HepG2 (cell line): ENCODE measurements around the gene SSBP4. TPM values are rescaled to one million over a fixed set of nuclear protein-coding genes. Genes with fewer than 3 reads are reported as not detected.

Source experiments
- ARID4A ChIP-seq: sonication (generic); formaldehyde crosslinking; IDR thresholded peaks from 2 replicates; pipeline ENCODE4 v1.5.0; 2020; ENCODE audit warnings: mild to moderate bottlenecking, missing genetic modification reagents, borderline replicate concordance
- ATF3 ChIP-seq: sonication (generic); formaldehyde crosslinking; IDR thresholded peaks from 2 replicates; pipeline ENCODE4 v1.4.0; 2020; ENCODE audit warnings: missing genetic modification reagents
- ATF7-NPFF ChIP-seq: sonication (generic); formaldehyde crosslinking; IDR thresholded peaks from 2 replicates; pipeline ENCODE4 v1.8.1; 2023; ENCODE audit warnings: mild to moderate bottlenecking, low read depth, missing genetic modification reagents, moderate library complexity
- GATAD1 ChIP-seq: IDR thresholded peaks from 2 replicates; pipeline ENCODE4 v1.6.1; 2016; ENCODE audit warnings: missing genetic modification reagents, missing compliant biosample characterization
- GFI1 ChIP-seq: sonication (generic); formaldehyde crosslinking; IDR thresholded peaks from 2 replicates; pipeline ENCODE4 v1.5.0; 2020; ENCODE audit warnings: missing genetic modification reagents, mild to moderate bottlenecking, borderline replicate concordance
- MAFG ChIP-seq: sonication (generic); formaldehyde crosslinking; IDR thresholded peaks from 2 replicates; pipeline ENCODE4 v1.5.1; 2020; ENCODE audit warnings: mild to moderate bottlenecking, missing genetic modification reagents
- MXI1 ChIP-seq: IDR thresholded peaks from 3 replicates; pipeline ENCODE4 v1.6.1; 2012; ENCODE audit warnings: low read depth, low read length, inconsistent platforms, borderline replicate concordance
- PAXIP1 ChIP-seq: sonication (generic); formaldehyde crosslinking; conservative IDR thresholded peaks from 2 replicates; pipeline ENCODE4 v1.4.0; 2020; ENCODE audit warnings: mild to moderate bottlenecking, missing genetic modification reagents, moderate library complexity
- PHF20 ChIP-seq: sonication (generic); formaldehyde crosslinking; IDR thresholded peaks from 2 replicates; pipeline ENCODE4 v1.5.0; 2020; ENCODE audit warnings: mild to moderate bottlenecking, missing genetic modification reagents
- SP1 ChIP-seq, 2 experiments: fragments of 450-650 bp in 1 of 2; sonication (generic) in 1 of 2; formaldehyde crosslinking in 1 of 2; IDR thresholded peaks; 2 replicates each; pipeline versions ENCODE4 v1.4.0 to v1.6.1; 2016 to 2020; ENCODE audit warnings: missing genetic modification reagents in 1 of 2
- TSC22D2 ChIP-seq: sonication (generic); formaldehyde crosslinking; IDR thresholded peaks from 2 replicates; pipeline ENCODE4 v1.5.1; 2020; ENCODE audit warnings: missing genetic modification reagents, mild to moderate bottlenecking, borderline replicate concordance
- ZBTB21 ChIP-seq: sonication (generic); formaldehyde crosslinking; IDR thresholded peaks from 2 replicates; pipeline ENCODE4 v1.4.0; 2020; ENCODE audit warnings: missing genetic modification reagents
- ZFP41 ChIP-seq: sonication (generic); formaldehyde crosslinking; IDR thresholded peaks from 2 replicates; pipeline ENCODE4 v1.4.0; 2020; ENCODE audit warnings: mild to moderate bottlenecking, missing genetic modification reagents, borderline replicate concordance
- ZNF501 ChIP-seq: sonication (generic); formaldehyde crosslinking; IDR thresholded peaks from 2 replicates; pipeline ENCODE4 v1.5.1; 2020; ENCODE audit warnings: mild to moderate bottlenecking, moderate library complexity, missing genetic modification reagents
- ZSCAN9 ChIP-seq: IDR thresholded peaks from 2 replicates; pipeline ENCODE4 v1.6.1; 2016; ENCODE audit warnings: borderline replicate concordance
- polyA plus RNA-seq, 8 experiments: library from polyadenylated mRNA; depleted of rRNA in 3 of 8; stranded (reverse) in 7 of 8; unstranded in 1 of 8; fragments of >200 nt; fragmentation: Illumina TruSeq in 4 of 8; extraction: Trizol in 4 of 8; gene quantifications; 2 replicates each; pipeline versions ENCODE4 v1.2.1 to v1.2.3, GENCODE V29; 2011 to 2016; ENCODE audit warnings: low read depth in 4 of 8, missing spikeins in 1 of 8, mixed read lengths in 1 of 8; ENCODE audit not compliant: insufficient read depth in 1 of 8
- total RNA-seq, 5 experiments: library from RNA; depleted of rRNA; stranded (reverse); fragments of >200 nt; fragmentation: Illumina TruSeq; extraction: Trizol; gene quantifications; 2 replicates each; pipeline ENCODE4 v1.2.3, GENCODE V29; 2016; ENCODE audit warnings: low read depth in 1 of 5
- TF ChIP-seq, protein P1 (sequence below): sonication (generic); formaldehyde crosslinking; IDR thresholded peaks from 2 replicates; pipeline ENCODE4 v1.9.0; 2022; ENCODE audit warnings: low read depth, missing genetic modification reagents

The SSBP4 gene
- total and polyA plus RNA-seq, 2 of the 13 experiments (the other 11 are each of a cell fraction or from before 2014, with no cell fraction given): 20.8 to 39.5 TPM

DNA sequence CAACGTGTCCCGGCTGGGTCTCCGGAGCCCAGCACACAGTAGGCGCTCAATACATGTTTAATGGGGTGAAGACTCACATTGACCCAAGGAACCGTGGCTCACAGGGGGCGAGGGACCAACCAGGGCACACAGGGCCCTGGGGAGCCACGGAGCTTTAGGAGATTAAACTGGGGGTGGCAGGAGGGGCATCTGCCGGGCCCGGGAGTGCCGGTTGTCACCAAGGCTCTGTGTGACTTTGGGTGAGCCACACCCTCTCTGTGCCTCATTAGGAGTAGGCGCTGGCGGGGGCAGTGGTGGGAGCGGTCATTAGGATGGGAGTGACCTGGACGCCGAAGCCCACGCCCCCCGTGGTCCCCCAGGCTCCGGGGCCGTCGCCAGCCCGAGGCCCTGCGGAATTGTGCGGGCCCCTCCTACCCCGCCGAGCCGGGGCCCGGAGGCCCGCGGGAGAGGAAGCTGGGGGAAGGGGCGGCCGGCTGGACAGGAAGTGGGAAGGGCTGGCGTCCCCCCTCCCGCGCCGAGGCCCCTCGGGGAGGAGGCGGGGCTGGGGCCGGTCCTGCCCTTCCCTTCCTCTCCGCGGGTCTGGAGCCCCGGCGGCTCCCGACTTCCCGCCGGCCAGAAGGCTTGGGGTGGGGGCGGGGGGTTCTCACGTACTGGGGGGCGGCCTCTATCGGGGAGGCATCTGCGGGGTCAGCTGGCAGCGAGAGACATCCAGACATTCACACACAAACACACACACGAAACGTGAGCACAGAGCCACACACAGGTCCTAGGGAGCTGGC is 1.8 kb upstream of the SSBP4 start (continued):
- TF ChIP-seq ARID4A (CRISPR knock-in tag) (peak; percentile 68), PAXIP1 (CRISPR knock-in tag) (peak; percentile 69), SP1 (IDR thresholded peaks at IDR 0.05) (no peak), SP1 (CRISPR knock-in tag; IDR thresholded peaks at IDR 0.05) (peak; percentile 52; the same call in 1 of the 2 replicates), MAFG (CRISPR knock-in tag) (no peak), GFI1 (CRISPR knock-in tag) (peak; percentile 76), ATF7-NPFF (CRISPR knock-in tag) (peak; percentile 86), TSC22D2 (CRISPR knock-in tag) (peak; percentile 77; the same call in 1 of the 2 replicates), ATF3 (CRISPR knock-in tag) (no peak), PHF20 (CRISPR knock-in tag) (peak; percentile 67), ZNF501 (CRISPR knock-in tag) (peak; percentile 83; the same call in 1 of the 2 replicates), ZSCAN9 (CRISPR knock-in tag) (peak; percentile 36; the same call in 1 of the 2 replicates), ZBTB21 (CRISPR knock-in tag) (no peak), GATAD1 (peak; percentile 68), MXI1 (peak; percentile 59; the same call in 1 of the 3 replicates), ZFP41 (0 out of 2 replicates have a peak, but pooled peaks have one; percentile 32)
- TF ChIP-seq, protein P1, sequence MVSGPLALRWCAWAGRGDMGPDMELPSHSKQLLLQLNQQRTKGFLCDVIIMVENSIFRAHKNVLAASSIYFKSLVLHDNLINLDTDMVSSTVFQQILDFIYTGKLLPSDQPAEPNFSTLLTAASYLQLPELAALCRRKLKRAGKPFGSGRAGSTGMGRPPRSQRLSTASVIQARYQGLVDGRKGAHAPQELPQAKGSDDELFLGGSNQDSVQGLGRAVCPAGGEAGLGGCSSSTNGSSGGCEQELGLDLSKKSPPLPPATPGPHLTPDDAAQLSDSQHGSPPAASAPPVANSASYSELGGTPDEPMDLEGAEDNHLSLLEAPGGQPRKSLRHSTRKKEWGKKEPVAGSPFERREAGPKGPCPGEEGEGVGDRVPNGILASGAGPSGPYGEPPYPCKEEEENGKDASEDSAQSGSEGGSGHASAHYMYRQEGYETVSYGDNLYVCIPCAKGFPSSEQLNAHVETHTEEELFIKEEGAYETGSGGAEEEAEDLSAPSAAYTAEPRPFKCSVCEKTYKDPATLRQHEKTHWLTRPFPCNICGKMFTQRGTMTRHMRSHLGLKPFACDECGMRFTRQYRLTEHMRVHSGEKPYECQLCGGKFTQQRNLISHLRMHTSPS (CRISPR knock-in tag): 0 out of 2 replicates have a peak, but pooled peaks have one; percentile 38
